Activated naive CD4-positive, alpha-beta T cell treated with anti-CD3 and anti-CD28 coated beads for 36 hours (primary cell): Measurements from ENCODE around the gene CFAP68. TPM values are rescaled to one million over a fixed set of nuclear protein-coding genes. Genes with fewer than 3 reads are reported as not detected.

Source experiments
- CTCF ChIA-PET: fragments of 350-600 bp; sonication (Branson Sonifier 250); formaldehyde crosslinking; loops from one replicate; lab custom pipeline; 2021; ENCODE audit warnings: antibody characterized with exemption; lab: Charles Lee
- DNase-seq: peaks from one replicate; pipeline ENCODE4 v3.0.0-alpha.2; 2020
- H3K27ac Mint-ChIP-seq: one replicate; pipeline ENCODE4 v1.8.0; 2021; ENCODE audit warnings: mild to moderate bottlenecking, mixed read lengths
- H3K27me3 Mint-ChIP-seq: one replicate; pipeline ENCODE4 v1.8.0; 2021; ENCODE audit warnings: low read depth, mixed read lengths
- H3K36me3 Mint-ChIP-seq: one replicate; pipeline ENCODE4 v1.8.0; 2021; ENCODE audit warnings: low read depth, mixed read lengths
- H3K4me1 Mint-ChIP-seq: one replicate; pipeline ENCODE4 v1.8.0; 2021; ENCODE audit warnings: low read depth, mixed read lengths
- H3K4me3 Mint-ChIP-seq: one replicate; pipeline ENCODE4 v1.8.0; 2021; ENCODE audit warnings: mild to moderate bottlenecking, moderate library complexity, mixed read lengths
- H3K9me3 Mint-ChIP-seq: one replicate; pipeline ENCODE4 v1.8.0; 2021; ENCODE audit warnings: mixed read lengths
- intact Hi-C: fragments of 100-400 bp; cut with micrococcal nuclease; formaldehyde crosslinking; loops from one replicate; pipeline ENCODE4 v1.15.1; 2023
- total RNA-seq, 2 experiments: library from RNA; stranded (reverse); gene quantifications; one replicate each; pipeline ENCODE4 v1.2.3, GENCODE V29; 2021

Gene CFAP68
- total RNA-seq, 2 experiments from 2014 or later, result 31.5 to 33.2 TPM

DNA sequence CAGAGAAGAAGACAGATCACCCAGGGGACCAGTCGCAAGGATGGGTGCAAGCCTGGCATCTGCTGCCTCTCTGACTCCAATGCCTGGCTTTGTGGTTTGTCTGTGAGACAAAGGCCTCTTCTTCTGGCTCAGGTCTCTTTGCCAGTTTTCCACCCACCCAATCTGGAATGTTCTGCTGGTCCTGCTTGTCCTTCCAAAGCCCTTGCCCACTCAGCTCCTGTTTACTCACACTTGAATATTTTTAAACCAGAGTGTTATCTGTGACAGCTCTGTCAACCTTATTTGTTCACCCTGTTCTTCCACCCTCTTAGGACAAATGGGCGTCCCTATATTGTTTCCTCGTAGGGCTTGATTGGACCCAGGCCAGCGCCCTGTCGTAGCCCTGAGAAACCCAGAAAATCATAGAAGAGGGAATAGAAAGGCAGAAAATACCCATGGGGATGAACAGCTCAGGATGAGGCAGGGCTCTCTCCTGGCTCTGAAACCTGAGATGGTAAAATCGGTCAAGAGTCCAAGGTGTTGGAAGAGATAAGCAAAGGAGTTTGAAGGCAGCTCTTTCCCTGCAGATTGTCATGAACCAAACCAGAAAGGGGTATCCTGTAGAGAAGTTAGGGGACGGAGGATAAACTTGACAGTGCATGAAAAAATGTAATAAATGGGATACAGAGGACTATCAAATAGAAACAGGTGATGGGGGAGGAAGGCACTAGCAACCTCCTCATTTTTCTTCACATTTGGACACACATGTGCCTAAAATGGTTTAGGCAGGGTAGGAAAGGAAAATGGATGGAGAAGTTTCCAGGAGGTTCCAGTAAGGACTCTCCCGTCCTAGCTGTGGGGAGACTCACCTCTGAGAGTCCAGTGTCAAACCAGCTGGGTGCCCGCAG lies 31.6 kb downstream of the CFAP68 start:
- no peak for DNase-seq
- Mint-ChIP-seq H3K4me1 (no peaks in the 10 kb centered on the region), H3K27me3 (peaks cover 34% of the 10 kb centered on the region), H3K36me3 (no peaks in the 10 kb centered on the region), H3K4me3 (no peak overlapping the region), H3K9me3 (no peaks in the 10 kb centered on the region), H3K27ac (no peak overlapping the region)
- intact Hi-C loops, result no loop called here
- CTCF ChIA-PET, result interaction anchor here (1.0 to 1.3 kb wide), 2 partner anchors 18 to 21 kb away, joined by 3 to 4 read pairs; no protein-coding TSS in a partner anchor

DNA sequence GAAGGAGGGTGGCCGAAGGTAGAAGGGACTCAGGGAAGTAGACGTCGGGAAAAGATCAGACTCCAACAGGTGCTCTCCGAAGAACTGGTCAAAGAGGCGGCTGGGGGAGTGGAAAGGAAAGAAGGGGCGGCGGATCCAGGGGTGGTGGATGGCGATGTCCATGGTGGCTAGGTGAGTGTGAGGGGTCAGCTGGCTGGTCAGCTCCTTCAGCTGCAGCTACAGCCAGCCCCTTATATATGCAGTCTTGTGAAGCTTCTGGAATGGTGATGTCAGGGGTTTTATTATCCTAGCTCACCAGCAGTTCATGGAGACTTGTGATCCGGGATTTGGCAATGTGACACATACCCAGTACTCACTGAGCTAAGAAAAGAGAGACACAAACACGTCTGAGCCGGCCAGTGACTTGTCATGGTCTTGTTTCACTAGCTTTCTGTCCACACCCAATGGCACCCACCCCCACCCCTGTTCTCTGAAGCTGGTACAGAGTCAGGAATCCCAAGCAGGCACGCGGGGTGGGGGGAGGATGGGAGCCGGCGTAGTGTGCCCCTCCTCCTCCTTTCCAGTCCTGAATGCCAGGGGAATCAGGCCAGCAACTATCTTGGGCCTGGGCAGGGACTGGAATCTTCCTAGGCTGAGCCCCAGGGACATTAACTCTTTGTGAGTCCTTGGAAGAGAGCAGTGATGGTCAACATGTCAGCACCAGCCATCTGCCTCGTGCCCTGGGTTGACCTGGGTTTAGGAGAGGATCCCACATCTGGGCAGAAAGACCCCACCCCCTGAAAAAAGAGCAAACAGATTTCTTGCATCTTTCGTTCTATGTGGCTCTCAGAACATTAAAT lies 32.4 kb downstream of the CFAP68 start, which contains the start of gene CRYAB:
CRYAB (minus strand) TSS at position 208 of the 839 bp plus-strand sequence; CDS start at position 162, 46 bp downstream.
- no peak within 1 kb of the TSS for H3K27ac Mint-ChIP-seq
- intact Hi-C loops, result no loop called here
- H3K9me3 Mint-ChIP-seq, result no peaks in the 10 kb centered on the region
- H3K27me3 Mint-ChIP-seq, result peaks cover 35% of the 10 kb centered on the region
- no peaks in the 10 kb centered on the region for H3K36me3 Mint-ChIP-seq
- DNase-seq, result no peak
- CTCF ChIA-PET, result interaction anchor here (1.0 kb wide), 1 partner anchor 18 kb away, joined by 3 read pairs; no protein-coding TSS in a partner anchor
- no peak within 1 kb of the TSS for H3K4me3 Mint-ChIP-seq
- no peaks in the 10 kb centered on the region for H3K4me1 Mint-ChIP-seq

DNA sequence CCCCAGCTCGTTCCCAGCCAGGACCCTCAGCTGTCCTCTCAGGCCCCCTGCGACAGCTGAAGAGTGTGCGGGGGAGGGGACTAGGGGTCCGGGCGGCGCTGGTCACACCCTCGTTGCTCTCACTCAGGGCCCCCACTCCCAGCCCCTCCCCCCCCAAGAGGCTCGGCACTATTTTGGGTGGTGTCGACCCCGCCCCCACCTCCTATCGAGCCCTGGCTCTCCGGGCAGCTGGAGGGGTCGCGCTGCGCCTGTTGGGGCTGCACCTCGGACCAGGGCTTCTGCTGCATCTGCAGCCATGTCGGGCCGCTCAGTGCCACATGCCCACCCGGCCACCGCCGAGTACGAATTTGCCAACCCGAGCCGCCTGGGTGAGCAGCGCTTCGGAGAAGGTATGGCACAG lies 33.2 kb downstream of the CFAP68 start, which contains the start of gene HSPB2:
HSPB2 (plus strand) TSS at position 200 of the 400 bp plus-strand sequence; CDS start at position 296, 96 bp downstream.
- Mint-ChIP-seq H3K4me1 (no peaks in the 10 kb centered on the region), H3K4me3 (no peak within 1 kb of the TSS), H3K36me3 (no peaks in the 10 kb centered on the region), H3K27ac (no peak within 1 kb of the TSS), H3K27me3 (peaks cover 39% of the 10 kb centered on the region), H3K9me3 (no peaks in the 10 kb centered on the region)
- intact Hi-C loops, result no loop called here
- CTCF ChIA-PET, result no interaction called here
- DNase-seq, result no peak

DNA sequence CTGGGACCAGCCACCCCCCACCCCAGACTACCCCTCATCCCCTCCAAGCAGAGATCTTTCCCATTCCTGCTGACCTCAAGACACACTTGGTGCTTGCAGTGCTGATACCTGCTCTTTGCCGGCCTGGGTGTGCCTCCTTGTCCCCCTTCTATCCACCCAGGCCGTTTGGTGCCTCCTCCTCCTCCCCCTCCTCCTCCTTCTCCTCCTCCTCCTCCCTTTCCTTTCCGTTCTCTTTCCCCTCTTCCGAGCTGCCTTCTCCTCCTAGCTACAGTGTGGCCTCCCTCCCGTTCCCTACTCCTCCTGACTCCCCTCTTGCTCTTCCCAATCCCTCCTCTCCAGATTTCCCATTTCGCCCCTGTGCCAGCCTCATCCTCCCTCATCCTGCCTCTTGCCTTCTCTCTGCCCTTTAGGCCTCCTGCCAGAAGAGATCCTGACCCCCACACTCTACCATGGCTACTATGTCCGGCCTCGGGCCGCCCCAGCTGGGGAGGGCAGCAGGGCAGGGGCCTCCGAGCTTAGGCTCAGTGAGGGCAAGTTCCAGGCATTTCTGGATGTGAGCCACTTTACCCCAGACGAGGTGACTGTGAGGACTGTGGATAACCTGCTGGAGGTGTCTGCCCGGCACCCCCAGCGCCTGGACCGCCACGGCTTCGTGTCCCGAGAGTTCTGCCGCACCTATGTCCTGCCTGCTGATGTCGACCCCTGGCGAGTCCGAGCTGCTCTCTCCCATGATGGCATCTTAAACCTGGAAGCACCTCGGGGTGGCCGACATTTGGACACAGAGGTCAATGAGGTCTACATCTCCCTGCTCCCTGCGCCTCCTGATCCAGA lies 33.9 kb downstream of the CFAP68 start:
- H3K4me3 Mint-ChIP-seq, result no peak overlapping the region
- intact Hi-C loops, result no loop called here
- no peak overlapping the region for H3K27ac Mint-ChIP-seq
- CTCF ChIA-PET, result interaction anchor here (0.9 kb wide), 1 partner anchor 18 kb away, joined by 3 read pairs; no protein-coding TSS in a partner anchor
- H3K4me1 Mint-ChIP-seq, result no peaks in the 10 kb centered on the region
- H3K9me3 Mint-ChIP-seq, result no peaks in the 10 kb centered on the region
- DNase-seq, result no peak
- no peaks in the 10 kb centered on the region for H3K36me3 Mint-ChIP-seq
- H3K27me3 Mint-ChIP-seq, result peaks cover 44% of the 10 kb centered on the region

DNA sequence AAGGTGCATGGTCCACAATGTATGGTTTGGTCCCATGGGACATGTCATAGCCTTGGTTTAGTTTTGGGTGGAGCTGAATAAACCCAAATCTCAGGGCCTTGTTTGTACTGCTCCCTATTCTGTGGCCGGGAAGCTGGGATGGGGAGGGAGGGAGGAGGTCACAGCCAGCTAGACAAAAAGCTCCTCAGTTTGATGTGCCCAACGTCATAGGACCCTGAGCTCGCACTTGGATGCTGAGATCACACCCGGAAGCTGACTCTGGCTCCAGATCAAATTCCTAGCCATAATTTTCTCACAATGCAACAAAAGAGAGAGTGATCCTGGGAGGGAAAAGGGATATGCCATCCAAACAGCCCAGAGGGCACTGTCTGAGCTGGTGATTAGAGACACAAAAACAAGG lies 34.7 kb downstream of the CFAP68 start:
- H3K27me3 Mint-ChIP-seq, result peaks cover 44% of the 10 kb centered on the region
- no peak overlapping the region for H3K27ac Mint-ChIP-seq
- H3K4me1 Mint-ChIP-seq, result peaks cover 2% of the 10 kb centered on the region
- H3K9me3 Mint-ChIP-seq, result no peaks in the 10 kb centered on the region
- DNase-seq, result no peak
- no peak overlapping the region for H3K4me3 Mint-ChIP-seq
- intact Hi-C loops, result no loop called here
- H3K36me3 Mint-ChIP-seq, result no peaks in the 10 kb centered on the region
- CTCF ChIA-PET, result interaction anchor here (0.9 kb wide), 1 partner anchor 18 kb away, joined by 3 read pairs; no protein-coding TSS in a partner anchor

DNA sequence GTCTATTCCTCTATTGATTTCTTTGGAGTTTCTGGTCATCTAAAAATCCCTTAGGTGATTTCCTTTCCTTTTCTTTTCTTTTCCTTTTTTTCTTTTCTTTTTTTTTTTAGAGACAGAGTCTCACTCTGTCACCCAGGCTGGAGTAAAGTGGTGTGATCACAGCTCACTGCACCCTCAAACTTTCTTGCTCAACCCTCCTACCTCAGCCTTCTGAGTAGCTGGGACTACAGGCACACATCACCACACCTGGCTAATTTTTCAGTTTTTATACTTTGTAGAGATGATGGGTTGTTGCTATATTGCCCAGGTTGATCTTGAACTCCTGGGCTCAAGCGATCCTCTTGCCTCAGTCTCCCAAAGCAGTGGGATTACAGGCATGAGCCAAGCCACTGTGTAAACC lies 37.4 kb downstream of the CFAP68 start:
- H3K4me3 Mint-ChIP-seq, result no peak overlapping the region
- no peaks in the 10 kb centered on the region for H3K9me3 Mint-ChIP-seq
- intact Hi-C loops, result no loop called here
- H3K27me3 Mint-ChIP-seq, result peaks cover 36% of the 10 kb centered on the region
- H3K4me1 Mint-ChIP-seq, result peaks cover 2% of the 10 kb centered on the region
- no peak overlapping the region for H3K27ac Mint-ChIP-seq
- CTCF ChIA-PET, result no interaction called here
- H3K36me3 Mint-ChIP-seq, result no peaks in the 10 kb centered on the region
- DNase-seq, result no peak

DNA sequence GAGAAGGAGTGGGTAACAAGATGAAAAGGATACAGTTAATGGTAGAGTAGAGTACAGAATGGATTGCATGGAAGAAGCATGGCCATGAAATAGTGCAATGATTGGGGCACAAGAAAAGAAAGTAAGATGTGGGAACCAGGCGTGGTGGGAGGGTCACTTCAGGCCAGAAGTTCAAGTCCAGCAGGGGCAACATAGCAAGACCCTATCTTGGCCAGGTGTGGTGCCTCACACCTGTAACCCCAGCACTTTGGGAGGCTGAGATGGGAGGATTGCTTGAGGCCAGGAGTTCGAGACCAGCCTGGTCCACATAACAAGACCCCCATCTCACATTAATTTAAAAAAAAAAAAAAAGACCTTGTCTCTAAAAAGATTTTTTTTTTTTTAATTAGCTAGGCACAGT lies 38.0 kb downstream of the CFAP68 start:
- Mint-ChIP-seq H3K27ac (no peak overlapping the region), H3K4me3 (no peak overlapping the region), H3K9me3 (no peaks in the 10 kb centered on the region), H3K4me1 (peaks cover 2% of the 10 kb centered on the region), H3K36me3 (no peaks in the 10 kb centered on the region), H3K27me3 (peaks cover 33% of the 10 kb centered on the region)
- DNase-seq, result no peak
- intact Hi-C loops, result no loop called here
- CTCF ChIA-PET, result no interaction called here

DNA sequence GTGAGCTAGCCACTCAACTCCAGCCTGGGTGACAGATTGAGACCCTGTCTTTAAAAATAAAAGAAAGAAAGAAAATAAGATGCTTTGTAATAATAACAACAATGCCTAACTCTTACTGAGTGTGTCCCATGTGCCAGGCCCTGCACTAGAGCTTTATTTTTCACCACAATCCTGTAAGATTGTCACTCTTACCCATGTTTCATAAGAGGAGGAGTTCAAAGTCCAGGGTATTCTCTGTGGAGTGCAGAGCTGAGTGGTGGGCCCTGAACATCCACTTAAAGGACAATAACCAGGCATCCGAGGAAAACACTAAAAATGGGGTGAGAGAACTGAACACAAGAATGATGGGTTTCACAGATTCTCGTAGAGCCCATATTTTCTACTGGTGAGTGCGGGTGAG lies 38.4 kb downstream of the CFAP68 start:
- Mint-ChIP-seq H3K27ac (no peak overlapping the region), H3K4me3 (no peak overlapping the region), H3K36me3 (no peaks in the 10 kb centered on the region), H3K4me1 (peaks cover 2% of the 10 kb centered on the region), H3K27me3 (peaks cover 32% of the 10 kb centered on the region), H3K9me3 (no peaks in the 10 kb centered on the region)
- intact Hi-C loops, result no loop called here
- CTCF ChIA-PET, result no interaction called here
- DNase-seq, result no peak

DNA sequence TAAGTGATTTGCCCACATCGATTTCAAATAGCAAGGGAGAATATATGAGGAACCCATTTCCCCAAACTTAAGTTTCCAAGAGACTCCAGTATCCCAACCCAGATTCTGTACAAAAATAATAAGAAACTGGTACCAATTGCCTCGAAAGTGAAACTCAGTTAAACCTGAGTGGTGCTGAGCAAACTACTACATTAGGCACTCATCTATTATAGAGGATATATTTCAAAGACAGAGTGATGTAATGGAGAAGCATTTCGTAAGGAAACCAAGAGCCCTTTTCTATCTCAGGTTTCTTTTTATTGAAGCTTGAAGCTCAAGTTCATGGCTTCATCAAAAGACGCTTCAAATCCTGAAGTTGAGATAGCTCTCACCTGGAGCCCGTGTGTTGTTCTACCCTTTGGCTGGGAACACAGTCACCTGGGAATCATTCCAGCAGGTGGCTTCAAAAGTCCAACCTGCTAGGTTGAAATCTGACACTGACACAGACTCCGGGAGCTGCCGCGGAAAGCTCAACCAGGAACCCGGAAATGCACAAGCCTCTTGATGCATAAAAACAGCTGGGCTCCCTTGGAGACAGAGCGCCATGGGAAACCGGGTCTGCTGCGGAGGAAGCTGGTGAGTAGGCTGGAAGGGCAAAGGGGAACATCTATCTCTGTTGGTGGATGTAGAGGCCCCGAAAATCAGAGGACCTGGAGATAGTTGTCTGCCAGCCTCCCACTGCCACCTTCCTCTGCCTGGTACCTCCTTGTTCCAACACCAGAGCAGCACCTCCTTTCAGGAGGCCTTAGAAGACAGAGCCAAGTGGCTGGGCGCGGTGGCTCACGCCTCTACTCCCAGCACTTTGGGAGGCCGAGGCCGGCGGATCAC lies 39.3 kb downstream of the CFAP68 start, which contains the start of gene C11orf52:
C11orf52 (plus strand) TSS at position 524 of the 867 bp plus-strand sequence; CDS start at position 584, 60 bp downstream.
- Mint-ChIP-seq H3K4me1 (peaks cover 2% of the 10 kb centered on the region), H3K27ac (no peak within 1 kb of the TSS), H3K27me3 (peaks cover 26% of the 10 kb centered on the region), H3K36me3 (no peaks in the 10 kb centered on the region), H3K9me3 (no peaks in the 10 kb centered on the region), H3K4me3 (no peak within 1 kb of the TSS)
- intact Hi-C loops, result no loop called here
- no peak for DNase-seq
- CTCF ChIA-PET, result interaction anchor here (0.6 to 1.2 kb wide), 3 partner anchors 8 to 64 kb away, joined by 3 to 5 read pairs (median 3); no protein-coding TSS in a partner anchor

DNA sequence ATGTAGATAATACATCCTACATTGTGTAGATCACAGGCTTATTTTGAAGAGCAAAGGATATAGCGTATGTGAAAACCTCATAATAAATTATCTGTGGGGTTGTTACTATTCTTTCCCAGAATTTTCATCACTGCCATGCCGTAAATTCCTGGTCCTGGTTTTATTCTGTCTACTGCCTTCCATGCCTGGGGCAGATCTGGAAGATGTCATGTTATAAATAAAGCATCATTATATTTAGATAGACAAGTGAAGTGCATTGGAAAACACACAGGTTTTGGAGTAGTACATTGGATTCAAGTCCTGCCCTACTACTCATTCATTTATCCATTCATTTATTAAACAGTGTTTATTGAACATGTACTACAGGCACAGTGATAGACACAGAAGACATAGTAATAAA lies 41.6 kb downstream of the CFAP68 start:
- DNase-seq, result no peak
- Mint-ChIP-seq H3K9me3 (no peaks in the 10 kb centered on the region), H3K4me3 (no peak overlapping the region), H3K36me3 (no peaks in the 10 kb centered on the region), H3K27me3 (peaks cover 15% of the 10 kb centered on the region), H3K27ac (no peak overlapping the region), H3K4me1 (peaks cover 4% of the 10 kb centered on the region)
- CTCF ChIA-PET, result interaction anchor here (0.6 kb wide), 2 partner anchors 54 to 87 kb away, joined by 3 read pairs; no protein-coding TSS in a partner anchor
- intact Hi-C loops, result no loop called here
